DMS 273 treated with DMSO at 0.1 percent for 48 hours (cell line): ENCODE data around the gene MYO1B.

Source experiments
- DNase-seq: peaks from one replicate; lab custom pipeline; 2025; lab: John Stamatoyannopoulos, UW

Gene MYO1B

DNA sequence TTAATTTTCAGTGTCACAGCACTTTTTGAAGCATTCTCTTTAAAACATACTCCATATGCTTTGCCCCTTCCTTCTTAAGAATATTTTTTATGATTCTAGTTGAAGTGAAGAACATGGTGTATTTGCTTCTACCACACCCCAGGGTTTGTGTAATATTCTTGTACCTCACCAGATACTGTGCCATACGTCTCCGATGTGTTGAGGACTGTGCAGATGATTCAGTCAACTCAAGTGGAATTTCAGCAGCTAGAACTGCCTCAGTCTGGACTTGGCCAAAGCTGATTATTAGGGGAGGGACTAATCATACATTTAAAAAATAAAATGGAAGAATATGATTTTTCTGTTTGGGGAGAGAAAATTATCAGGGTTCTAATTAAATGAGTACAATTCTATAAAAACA lies 115.7 kb downstream of the MYO1B start:
- no peak for DNase-seq

DNA sequence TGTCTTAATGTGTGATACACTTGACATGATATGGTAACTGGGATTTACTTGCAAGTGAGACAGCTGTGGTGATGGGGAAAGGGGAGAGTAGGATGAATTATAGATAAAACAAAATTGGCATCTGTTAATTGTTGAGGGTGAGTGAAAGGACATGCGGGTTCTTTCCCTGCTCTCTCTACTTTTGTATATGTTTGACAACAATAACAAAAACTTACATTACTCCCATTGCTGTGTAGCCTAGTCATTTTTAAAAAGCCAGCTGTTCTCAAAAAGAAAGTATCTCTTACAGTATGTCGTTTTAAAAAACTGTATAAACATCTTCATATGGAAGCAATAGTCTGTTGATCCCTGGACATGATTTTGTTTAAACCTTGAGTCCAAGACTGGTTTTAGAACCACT lies 117.6 kb downstream of the MYO1B start:
- no peak for DNase-seq

DNA sequence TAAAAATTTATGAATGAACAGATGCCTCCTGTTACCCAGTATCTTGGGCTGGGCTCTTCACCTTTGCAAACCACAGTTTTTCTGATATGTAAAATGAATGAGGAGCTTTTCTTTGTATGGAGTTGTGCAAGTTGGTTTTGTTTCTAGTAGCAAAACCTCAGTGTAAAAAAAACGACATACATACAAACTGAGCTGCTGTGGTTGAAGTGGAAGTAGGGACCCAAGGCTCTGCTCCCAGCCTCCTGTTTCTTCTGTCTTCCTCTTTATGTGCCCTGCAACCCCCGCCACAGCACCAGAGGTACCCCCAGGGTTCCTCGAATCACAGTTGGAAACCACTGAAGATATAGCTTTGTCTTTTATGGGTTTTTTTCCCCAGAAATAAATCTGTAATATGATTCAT lies 118.1 kb downstream of the MYO1B start:
- DNase-seq: no peak

DNA sequence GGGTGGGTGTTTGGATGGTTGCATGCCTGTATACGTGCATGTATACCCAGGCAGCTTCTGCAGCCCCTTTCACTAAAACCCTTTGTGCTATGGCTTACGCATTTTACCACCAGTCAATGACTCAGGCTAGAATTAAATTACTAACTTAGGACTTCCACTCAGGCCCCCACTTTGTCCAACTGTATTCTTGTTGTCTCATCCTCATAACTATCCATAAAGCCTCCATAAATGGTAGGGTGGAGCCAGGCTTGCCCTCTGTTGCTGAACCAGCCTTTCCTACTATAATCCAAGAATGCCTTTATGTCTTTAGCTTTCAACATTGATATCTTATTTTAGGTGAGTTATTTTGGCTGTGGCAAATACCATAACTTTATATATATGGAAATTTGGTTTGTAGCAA lies 119.9 kb downstream of the MYO1B start:
- DNase-seq: no peak

GRCh38 chr2:191366199-191366598 lies 121.0 kb downstream of the MYO1B start:
- no peak for DNase-seq

DNA sequence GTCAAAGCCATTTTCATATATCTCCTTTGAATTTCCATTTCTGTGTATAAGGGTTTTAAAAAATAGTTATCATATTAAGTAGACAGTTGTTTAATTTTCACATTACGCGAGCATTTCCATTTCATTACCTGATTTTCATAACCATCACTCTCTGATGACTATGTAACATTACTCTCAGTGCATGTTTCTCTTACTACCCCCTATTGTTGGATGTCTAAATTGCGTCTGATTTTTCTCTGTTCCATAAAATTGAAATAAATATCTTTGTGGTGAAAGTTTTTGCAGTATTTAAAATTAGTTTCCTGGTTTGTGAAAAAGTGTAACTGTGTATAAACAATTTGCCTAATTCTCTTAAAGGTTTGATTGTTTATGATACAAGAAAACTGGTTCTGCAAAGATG lies 123.8 kb downstream of the MYO1B start:
- DNase-seq: no peak

DNA sequence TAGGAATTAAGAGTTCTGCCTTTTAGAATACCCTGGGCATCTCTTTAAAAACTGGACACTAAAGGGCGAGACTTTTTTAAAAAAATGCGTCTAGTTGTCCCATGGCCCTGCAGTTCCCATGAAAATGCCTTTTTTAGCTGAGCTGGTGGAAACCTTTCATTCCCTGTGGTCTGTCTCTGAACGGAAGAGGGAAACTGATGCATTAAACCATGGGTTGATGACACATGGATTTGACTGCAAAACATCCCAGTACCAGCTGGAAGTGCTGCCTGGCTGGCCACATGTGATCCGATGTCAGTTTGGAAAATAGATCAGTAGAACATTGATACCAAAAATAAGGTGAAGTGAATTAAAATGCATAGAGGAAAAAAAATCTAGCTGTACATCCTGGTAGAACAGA lies 129.2 kb downstream of the MYO1B start:
- no peak for DNase-seq

DNA sequence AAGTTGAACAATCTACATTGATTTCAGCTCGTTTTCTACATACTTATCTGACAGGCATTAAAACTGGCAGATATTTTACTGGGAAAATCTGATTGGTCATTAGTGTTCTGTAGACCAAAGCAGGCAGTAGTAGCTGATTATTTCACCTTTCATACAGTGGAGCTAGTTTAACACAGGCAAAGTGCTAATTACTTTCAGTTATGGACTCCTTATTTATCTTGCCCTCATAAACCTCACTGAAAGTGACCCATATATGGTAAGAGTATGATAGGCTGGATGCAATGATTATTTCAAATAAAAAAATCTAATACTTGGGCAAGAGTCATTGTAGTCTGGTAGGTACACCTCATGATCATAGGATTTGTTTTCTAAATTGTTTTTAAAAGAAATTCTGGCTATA lies 129.7 kb downstream of the MYO1B start:
- no peak for DNase-seq

GRCh38 chr2:191376981-191377629 lies 131.9 kb downstream of the MYO1B start:
- DNase-seq: peak; percentile 8

DNA sequence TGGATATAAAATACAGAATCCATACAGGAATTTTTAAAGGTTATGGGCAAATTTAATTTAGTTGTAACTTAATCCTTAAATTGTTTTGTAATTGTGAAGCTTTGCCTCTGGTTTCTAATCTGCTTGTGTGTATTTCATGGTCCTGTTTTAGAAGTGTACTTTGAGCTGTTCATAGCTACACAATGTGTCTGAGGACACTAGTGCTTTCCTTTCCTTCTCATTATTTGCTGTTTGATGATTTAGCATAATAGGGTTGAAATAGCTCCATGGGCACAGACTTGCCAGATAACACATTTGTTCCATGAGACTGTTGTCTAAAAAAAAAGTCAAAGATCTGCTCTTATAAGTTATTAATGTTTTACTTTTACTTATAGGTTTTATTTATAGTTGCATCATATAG lies 134.2 kb downstream of the MYO1B start:
- DNase-seq: no peak

DNA sequence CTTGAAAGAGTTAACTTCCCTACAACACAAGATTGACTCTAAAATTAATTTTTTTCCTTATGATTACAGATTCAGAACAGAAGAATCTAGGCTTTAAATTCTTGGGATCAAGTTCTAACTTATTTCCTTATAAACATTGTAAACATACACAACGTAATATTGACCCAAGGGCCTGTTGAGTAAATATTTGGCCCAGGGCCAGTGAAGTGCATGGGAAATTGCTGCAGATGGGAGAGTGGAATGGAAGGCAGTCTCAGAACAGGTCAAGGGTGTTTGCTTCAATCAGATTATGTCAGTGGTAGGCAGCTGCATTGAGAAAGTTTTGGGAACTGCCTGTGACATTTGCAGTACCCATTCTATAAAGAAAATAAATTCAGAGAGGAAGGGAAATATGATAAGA lies 137.6 kb downstream of the MYO1B start:
- no peak for DNase-seq

- DNase-seq: no peak
These were observed 138.3 kb downstream of the MYO1B start for GRCh38 chr2:191383486-191383885.

GRCh38 chr2:191384829-191385228 lies 139.6 kb downstream of the MYO1B start:
- DNase-seq: no peak

- no peak for DNase-seq
These were observed 140.4 kb downstream of the MYO1B start for GRCh38 chr2:191385416-191386160.

DNA sequence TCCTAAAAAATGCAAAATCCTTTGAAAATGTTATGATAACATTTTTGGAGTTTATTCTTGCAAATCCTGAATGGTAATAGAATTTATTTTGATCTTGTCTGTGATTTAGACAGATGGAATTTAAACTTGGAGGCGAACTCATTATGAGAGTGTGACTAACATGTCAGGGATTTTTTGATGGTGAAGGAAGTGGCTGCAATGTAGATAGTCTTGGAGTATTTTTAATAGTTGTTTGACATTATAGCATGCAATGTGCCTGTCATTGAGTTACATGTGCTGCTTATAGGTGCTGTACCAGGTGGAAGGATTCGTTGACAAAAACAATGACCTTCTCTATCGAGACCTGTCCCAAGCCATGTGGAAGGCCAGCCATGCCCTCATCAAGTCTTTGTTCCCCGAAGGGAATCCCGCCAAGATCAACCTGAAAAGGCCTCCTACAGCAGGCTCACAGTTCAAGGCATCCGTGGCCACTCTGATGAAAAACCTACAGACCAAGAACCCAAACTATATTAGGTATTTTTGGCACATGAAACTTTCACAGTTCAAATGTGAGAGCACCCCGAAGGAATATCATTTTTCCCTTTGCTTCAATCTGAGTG lies 141.8 kb downstream of the MYO1B start:
- no peak for DNase-seq

GRCh38 chr2:191389288-191389687 lies 144.1 kb downstream of the MYO1B start:
- DNase-seq: no peak

DNA sequence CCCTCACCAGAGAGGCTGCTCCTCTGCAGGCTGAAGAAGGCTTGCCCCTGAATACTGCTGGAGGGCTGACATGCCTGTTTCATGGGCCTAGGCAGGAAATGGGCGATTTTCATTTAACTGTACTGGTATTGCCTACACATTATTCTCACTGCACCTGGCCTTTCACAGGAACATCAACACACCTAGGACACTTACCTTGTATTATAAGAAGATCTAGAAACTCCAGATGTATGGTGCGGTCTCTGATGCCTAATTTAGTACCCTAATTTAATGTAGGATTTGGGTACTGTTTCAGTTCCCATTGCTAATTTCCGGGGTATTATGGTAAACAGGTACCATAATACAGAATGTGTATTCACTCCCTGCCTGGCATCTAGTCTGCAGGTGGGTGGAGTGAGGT lies 146.0 kb downstream of the MYO1B start:
- no peak for DNase-seq

DNA sequence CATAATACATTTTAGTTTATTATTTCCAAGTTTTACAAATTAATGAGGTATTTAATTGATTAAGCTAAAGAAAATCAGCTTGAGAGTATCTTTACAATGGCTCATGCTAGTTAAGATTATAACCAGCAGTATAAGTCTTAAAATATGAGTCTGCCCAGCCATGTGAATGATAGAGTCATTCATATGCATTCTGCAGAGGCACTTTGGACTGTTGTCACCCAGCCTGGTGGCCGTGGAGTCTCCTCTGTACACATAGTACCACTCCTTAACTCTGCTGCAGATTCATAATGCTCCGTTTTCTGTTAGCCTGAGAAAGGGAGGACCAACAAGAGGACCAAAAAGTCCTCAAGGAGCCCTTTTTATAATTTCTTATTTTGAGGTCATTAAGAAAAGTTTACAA lies 148.8 kb downstream of the MYO1B start:
- no peak for DNase-seq

GRCh38 chr2:191396794-191397193 lies 151.6 kb downstream of the MYO1B start:
- DNase-seq: no peak

- no peak for DNase-seq
These were observed 154.4 kb downstream of the MYO1B start for GRCh38 chr2:191399601-191400000.

GRCh38 chr2:191401287-191401686 lies 156.1 kb downstream of the MYO1B start:
- DNase-seq: no peak

DNA sequence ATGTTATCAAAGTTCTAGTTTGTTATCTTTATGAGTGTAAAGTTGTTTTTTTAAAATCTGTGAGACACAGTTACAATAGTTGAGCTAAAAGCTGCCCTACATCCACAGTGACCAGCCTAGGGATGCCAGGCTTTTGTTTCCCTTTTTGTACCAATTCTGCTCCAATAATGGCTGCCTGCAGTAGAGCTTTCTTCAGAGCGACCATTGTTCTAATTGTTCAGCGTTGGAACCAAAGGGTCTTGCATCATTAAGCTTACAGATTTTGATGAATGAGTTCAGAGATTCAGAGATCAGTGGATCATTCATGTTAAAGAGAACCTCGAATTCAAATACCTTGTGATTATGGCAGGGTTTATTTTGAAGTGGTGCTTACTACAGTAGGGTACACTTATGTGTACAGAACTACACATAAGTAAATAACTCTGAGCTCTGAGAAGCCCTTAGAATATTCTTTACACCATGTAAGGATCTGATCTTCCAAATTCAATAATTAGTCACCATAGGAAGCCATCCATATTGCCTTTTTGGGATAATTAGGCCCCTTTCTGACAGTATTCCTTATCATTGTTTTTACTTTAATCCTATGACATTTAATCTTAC lies 157.9 kb downstream of the MYO1B start:
- DNase-seq: no peak

DNA sequence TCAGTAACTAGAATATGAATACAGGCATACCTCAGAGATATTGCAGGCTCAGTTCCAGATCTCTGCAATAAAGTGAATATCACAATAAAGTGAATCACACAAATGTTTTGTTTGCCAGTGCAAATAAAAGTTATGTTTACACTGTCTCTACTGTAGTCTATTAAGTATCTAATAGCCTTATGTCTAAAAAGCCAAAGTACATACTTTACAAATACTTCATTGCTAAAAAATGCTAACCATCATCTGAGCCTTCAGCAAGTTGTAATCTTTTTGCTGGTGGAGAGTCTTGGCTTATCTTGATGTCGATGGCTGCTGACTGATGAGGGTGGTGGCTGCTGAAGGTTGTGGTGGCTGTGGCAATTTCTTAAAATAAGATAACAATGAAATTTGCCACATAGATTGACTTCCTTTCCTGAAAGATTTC lies 159.4 kb downstream of the MYO1B start:
- no peak for DNase-seq
